Smooth muscle cell (in vitro differentiated cells): ENCODE measurements around the gene SPNS1. TPM values are rescaled to one million over a fixed set of nuclear protein-coding genes. Genes with fewer than 3 reads are reported as not detected.
"Not testable (repeated sequence)": the region's sequence is repeated elsewhere in the genome, so short reads cannot be mapped to it uniquely, and the experiment has no call there.

Source experiments
- DNase-seq: peaks from one replicate; lab custom pipeline; 2025; ENCODE audit not compliant: unreplicated experiment; lab: John Stamatoyannopoulos, UW
- H2AFZ ChIP-seq: fragments of 200-600 bp; sonication (generic); 2 replicates; pipeline ENCODE4 v1.6.0; 2016; ENCODE audit warnings: antibody characterized with exemption, low read depth, mild to moderate bottlenecking
- H3F3A ChIP-seq: fragments of 200-600 bp; sonication (generic); 2 replicates; pipeline ENCODE4 v1.6.0; 2017; ENCODE audit warnings: antibody characterized with exemption, low read depth
- H3K27ac ChIP-seq: fragments of 200-600 bp; sonication (generic); 2 replicates; pipeline ENCODE4 v1.5.1; 2016; ENCODE audit warnings: low read depth, mild to moderate bottlenecking
- H3K27me3 ChIP-seq: fragments of 200-600 bp; sonication (generic); 2 replicates; pipeline ENCODE4 v1.6.1; 2016; ENCODE audit warnings: low read depth, mild to moderate bottlenecking
- H3K36me3 ChIP-seq: fragments of 200-600 bp; sonication (generic); 2 replicates; pipeline ENCODE4 v1.5.1; 2016; ENCODE audit warnings: low read depth
- H3K4me1 ChIP-seq: fragments of 200-600 bp; sonication (generic); 2 replicates; pipeline ENCODE4 v1.5.1; 2016; ENCODE audit warnings: low read depth
- H3K4me2 ChIP-seq: fragments of 200-600 bp; sonication (generic); 2 replicates; pipeline ENCODE4 v1.6.0; 2016; ENCODE audit warnings: mild to moderate bottlenecking
- H3K4me3 ChIP-seq: fragments of 200-600 bp; sonication (generic); 2 replicates; pipeline ENCODE4 v1.5.1; 2016; ENCODE audit warnings: mild to moderate bottlenecking
- H3K79me2 ChIP-seq: fragments of 200-600 bp; sonication (generic); 2 replicates; pipeline ENCODE4 v1.6.0; 2016; ENCODE audit warnings: low read depth, mild to moderate bottlenecking
- H3K9ac ChIP-seq: fragments of 200-600 bp; sonication (generic); 2 replicates; pipeline ENCODE4 v1.6.0; 2016; ENCODE audit warnings: low read depth
- H3K9me3 ChIP-seq: fragments of 200-600 bp; sonication (generic); replicated peaks from 2 replicates; pipeline ENCODE4 v1.5.1; 2016; ENCODE audit warnings: low read depth
- H4K20me1 ChIP-seq: fragments of 200-600 bp; sonication (generic); 2 replicates; pipeline ENCODE4 v1.6.0; 2016; ENCODE audit warnings: low read depth
- WGBS: methylation state at CpG from one replicate; pipeline ENCODE4 v1.1.7; 2016; ENCODE audit warnings: low lambda C conversion rate; 5-methylcytosine and 5-hydroxymethylcytosine counted together
- polyA plus RNA-seq: library from polyadenylated mRNA; unstranded; fragments of >200 nt; fragmentation: Nextera tagmentation; extraction: Ambion mirVana; gene quantifications from 2 replicates; pipeline ENCODE4 v1.2.1, GENCODE V29; 2016
- total RNA-seq: library from RNA; depleted of rRNA; stranded (reverse); fragments of >200 nt; gene quantifications from 2 replicates; pipeline ENCODE4 v1.2.3, GENCODE V29; 2014
- TF ChIP-seq, protein P1 (sequence below): fragments of 200-600 bp; sonication (generic); IDR thresholded peaks from 2 replicates; pipeline ENCODE4 v1.5.1; 2017; ENCODE audit warnings: borderline replicate concordance, mild to moderate bottlenecking, antibody characterized with exemption; ENCODE audit not compliant: insufficient read depth, poor library complexity, severe bottlenecking

Gene SPNS1
- total and polyA plus RNA-seq, 2 experiments from 2014 or later: 28.6 to 109 TPM

DNA sequence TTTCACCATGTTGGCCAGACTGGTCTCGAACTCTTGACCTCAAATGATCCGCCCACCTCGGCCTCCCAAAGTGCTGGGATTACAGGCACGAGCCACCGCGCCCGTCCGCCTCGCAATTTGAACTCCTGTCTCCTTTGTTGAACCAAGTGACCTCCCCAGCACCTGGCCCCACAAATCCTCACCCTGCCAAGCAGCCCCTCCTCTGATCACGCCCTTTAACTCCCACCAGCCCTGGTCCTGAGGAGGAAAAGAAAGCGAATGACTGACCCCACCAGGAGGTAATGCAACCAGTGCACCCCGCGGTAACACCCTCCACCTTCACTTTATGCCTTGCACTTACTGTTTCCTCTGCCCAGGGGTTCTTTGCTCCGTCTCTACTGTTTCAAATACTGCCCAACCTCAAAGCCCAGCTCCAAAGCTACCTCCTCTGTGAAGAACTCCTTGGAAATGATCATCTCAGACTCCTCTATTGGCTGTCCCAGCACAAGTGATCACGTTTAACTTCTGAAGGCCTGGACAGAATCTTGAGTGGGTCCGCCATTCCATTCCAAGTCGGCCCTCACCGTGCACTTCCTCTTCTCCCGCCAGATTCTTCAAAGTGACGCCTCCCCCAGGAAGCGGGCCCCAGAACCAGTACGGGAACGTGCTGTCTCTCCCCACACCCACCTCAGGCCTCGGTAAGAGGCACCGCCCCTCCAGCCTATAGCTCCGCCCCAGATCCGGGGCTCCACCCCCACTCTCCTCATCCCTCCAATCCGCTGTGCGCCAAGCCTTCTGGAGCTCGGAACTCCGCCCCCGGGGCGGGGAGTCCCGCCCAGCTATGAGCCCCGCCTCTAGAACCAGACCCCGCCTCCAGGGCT, 38.4 kb upstream of the SPNS1 start:
- TF ChIP-seq, protein P1, sequence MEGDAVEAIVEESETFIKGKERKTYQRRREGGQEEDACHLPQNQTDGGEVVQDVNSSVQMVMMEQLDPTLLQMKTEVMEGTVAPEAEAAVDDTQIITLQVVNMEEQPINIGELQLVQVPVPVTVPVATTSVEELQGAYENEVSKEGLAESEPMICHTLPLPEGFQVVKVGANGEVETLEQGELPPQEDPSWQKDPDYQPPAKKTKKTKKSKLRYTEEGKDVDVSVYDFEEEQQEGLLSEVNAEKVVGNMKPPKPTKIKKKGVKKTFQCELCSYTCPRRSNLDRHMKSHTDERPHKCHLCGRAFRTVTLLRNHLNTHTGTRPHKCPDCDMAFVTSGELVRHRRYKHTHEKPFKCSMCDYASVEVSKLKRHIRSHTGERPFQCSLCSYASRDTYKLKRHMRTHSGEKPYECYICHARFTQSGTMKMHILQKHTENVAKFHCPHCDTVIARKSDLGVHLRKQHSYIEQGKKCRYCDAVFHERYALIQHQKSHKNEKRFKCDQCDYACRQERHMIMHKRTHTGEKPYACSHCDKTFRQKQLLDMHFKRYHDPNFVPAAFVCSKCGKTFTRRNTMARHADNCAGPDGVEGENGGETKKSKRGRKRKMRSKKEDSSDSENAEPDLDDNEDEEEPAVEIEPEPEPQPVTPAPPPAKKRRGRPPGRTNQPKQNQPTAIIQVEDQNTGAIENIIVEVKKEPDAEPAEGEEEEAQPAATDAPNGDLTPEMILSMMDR: no peak
- no peaks in the 10 kb centered on the region for H3K27me3 ChIP-seq
- no peak overlapping the region for H3K9ac ChIP-seq
- no peaks in the 10 kb centered on the region for H3K79me2 ChIP-seq
- no peak for DNase-seq
- H3F3A ChIP-seq: no peaks in the 10 kb centered on the region
- H3K9me3 ChIP-seq: no peaks in the 10 kb centered on the region
- 65% methylated on average over 36 of the region's 36 CpGs for WGBS
- no peaks in the 10 kb centered on the region for H3K36me3 ChIP-seq
- H3K4me2 ChIP-seq: no peak overlapping the region
- H3K27ac ChIP-seq: no peak overlapping the region
- H3K4me1 ChIP-seq: peaks cover 1% of the 10 kb centered on the region
- no peaks in the 10 kb centered on the region for H4K20me1 ChIP-seq
- H3K4me3 ChIP-seq: no peak overlapping the region
- H2AFZ ChIP-seq: no peak overlapping the region

GRCh38 chr16:28936784-28937155, 37.8 kb upstream of the SPNS1 start:
- no peak overlapping the region for H3K27ac ChIP-seq
- no peaks in the 10 kb centered on the region for H3K79me2 ChIP-seq
- no peaks in the 10 kb centered on the region for H3K4me1 ChIP-seq
- WGBS: 94% methylated on average over 26 of the region's 26 CpGs
- no peak overlapping the region for H3K4me2 ChIP-seq
- H3K4me3 ChIP-seq: no peak overlapping the region
- H3K9ac ChIP-seq: no peak overlapping the region
- H3K9me3 ChIP-seq: no peaks in the 10 kb centered on the region
- H3K36me3 ChIP-seq: no peaks in the 10 kb centered on the region
- H2AFZ ChIP-seq: no peak overlapping the region
- no peaks in the 10 kb centered on the region for H4K20me1 ChIP-seq
- TF ChIP-seq, protein P1: no peak
- no peaks in the 10 kb centered on the region for H3K27me3 ChIP-seq
- H3F3A ChIP-seq: no peaks in the 10 kb centered on the region
- no peak for DNase-seq

DNA sequence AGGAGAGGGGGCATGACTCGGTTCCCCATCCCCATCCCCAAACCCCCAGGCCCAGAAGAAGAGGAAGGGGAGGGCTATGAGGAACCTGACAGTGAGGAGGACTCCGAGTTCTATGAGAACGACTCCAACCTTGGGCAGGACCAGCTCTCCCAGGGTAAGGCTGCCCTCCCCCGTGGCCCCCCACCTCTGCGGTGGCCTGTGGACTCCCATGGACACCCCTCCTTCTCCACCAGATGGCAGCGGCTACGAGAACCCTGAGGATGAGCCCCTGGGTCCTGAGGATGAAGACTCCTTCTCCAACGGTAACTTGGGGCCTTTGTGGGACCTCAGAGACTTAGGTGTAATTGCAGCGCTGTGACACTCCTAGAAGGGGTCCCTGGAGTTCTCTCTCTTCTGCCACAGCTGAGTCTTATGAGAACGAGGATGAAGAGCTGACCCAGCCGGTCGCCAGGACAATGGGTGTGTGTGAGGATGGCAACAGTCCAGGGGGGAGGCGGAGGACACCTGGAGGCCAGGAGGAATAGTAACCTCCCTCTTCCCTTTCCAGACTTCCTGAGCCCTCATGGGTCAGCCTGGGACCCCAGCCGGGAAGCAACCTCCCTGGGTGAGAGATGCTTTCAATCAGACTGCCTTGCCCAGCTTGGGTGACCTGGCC, 37.2 kb upstream of the SPNS1 start:
- no peaks in the 10 kb centered on the region for H3K9me3 ChIP-seq
- no peaks in the 10 kb centered on the region for H3F3A ChIP-seq
- H3K79me2 ChIP-seq: no peaks in the 10 kb centered on the region
- no peaks in the 10 kb centered on the region for H4K20me1 ChIP-seq
- no peak for DNase-seq
- WGBS: 92% methylated on average over 13 of the region's 14 CpGs
- TF ChIP-seq, protein P1: no peak
- H3K4me1 ChIP-seq: no peaks in the 10 kb centered on the region
- H3K27ac ChIP-seq: no peak overlapping the region
- H3K4me2 ChIP-seq: no peak overlapping the region
- no peak overlapping the region for H3K9ac ChIP-seq
- no peaks in the 10 kb centered on the region for H3K36me3 ChIP-seq
- H2AFZ ChIP-seq: no peak overlapping the region
- H3K4me3 ChIP-seq: no peak overlapping the region
- H3K27me3 ChIP-seq: no peaks in the 10 kb centered on the region

GRCh38 chr16:28938721-28939120, 35.9 kb upstream of the SPNS1 start:
- DNase-seq: no peak
- 83% methylated on average over 7 of the region's 7 CpGs for WGBS
- no peak overlapping the region for H3K27ac ChIP-seq
- H3K4me1 ChIP-seq: no peaks in the 10 kb centered on the region
- no peak overlapping the region for H3K4me2 ChIP-seq
- no peak overlapping the region for H2AFZ ChIP-seq
- H3K79me2 ChIP-seq: no peaks in the 10 kb centered on the region
- H3K9ac ChIP-seq: no peak overlapping the region
- H3K4me3 ChIP-seq: no peak overlapping the region
- H3K9me3 ChIP-seq: no peaks in the 10 kb centered on the region
- no peaks in the 10 kb centered on the region for H3K27me3 ChIP-seq
- TF ChIP-seq, protein P1: no peak
- no peaks in the 10 kb centered on the region for H3F3A ChIP-seq
- H4K20me1 ChIP-seq: no peaks in the 10 kb centered on the region
- no peaks in the 10 kb centered on the region for H3K36me3 ChIP-seq

DNA sequence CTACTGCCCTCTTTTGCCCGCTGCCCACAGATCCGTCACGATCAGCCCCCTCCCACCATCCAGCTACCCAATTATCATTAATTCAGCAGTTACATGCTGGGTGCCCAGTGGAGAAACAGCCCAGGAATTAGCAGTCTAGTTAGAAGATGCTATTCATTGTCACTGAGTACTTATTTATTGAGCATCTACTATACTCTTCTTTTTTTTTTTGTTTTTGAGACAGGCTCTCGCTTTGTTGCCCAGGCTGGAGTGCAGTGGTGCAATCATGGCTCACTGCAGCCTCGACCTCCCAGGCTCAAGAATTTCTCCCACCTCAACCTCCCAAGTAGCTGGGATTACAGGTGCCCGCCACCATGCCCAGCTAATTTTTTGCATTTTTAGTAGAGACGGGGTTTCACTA, 34.8 kb upstream of the SPNS1 start:
- not testable (repeated sequence) for H3K79me2 ChIP-seq, H3K27ac ChIP-seq, H2AFZ ChIP-seq, H3K9me3 ChIP-seq, H3K4me1 ChIP-seq, H4K20me1 ChIP-seq, H3K4me3 ChIP-seq, H3K27me3 ChIP-seq, H3K4me2 ChIP-seq, H3K9ac ChIP-seq, H3F3A ChIP-seq, H3K36me3 ChIP-seq, DNase-seq
- 87% methylated on average over 7 of the region's 7 CpGs for WGBS
